ENCODE data around the gene RNF19B.

GRCh38 chr1:32991819-32992488 is 27.3 kb upstream of the RNF19B start:
- no peak for TF ChIP-seq POLR2A (IDR thresholded peaks at IDR 0.05)
- TF ChIP-seq CTCF (IDR thresholded peaks at IDR 0.05) = no peak

Data from vagina (tissue), 2 donors.